Stimulated activated CD4-positive, alpha-beta T cell treated with anti-CD3 and anti-CD28 coated beads, Interleukin-4, amount 100 ng/mL, for 48 hours (primary cell): ENCODE measurements around the gene ANAPC10.

Experiments
- DNase-seq, 2 donors: peaks; one replicate each; pipeline ENCODE4 v3.0.0-alpha.2; 2020; ENCODE audit warnings: low read depth in 2 of 2

The ANAPC10 gene

GRCh38 chr4:145071560-145071959 is 26.4 kb downstream of the ANAPC10 start:
- no peak for DNase-seq

- no peak for DNase-seq
Measured at GRCh38 chr4:145069361-145069760, 28.6 kb downstream of the ANAPC10 start.

GRCh38 chr4:145066063-145066501 is 31.9 kb downstream of the ANAPC10 start:
- DNase-seq, result no peak

GRCh38 chr4:145061318-145061920 is 36.6 kb downstream of the ANAPC10 start:
- no peak for DNase-seq

- DNase-seq, result no peak
Measured at GRCh38 chr4:145058256-145058655, 39.7 kb downstream of the ANAPC10 start.

- no peak for DNase-seq
Measured at GRCh38 chr4:145056325-145057130, 41.5 kb downstream of the ANAPC10 start.

GRCh38 chr4:145055533-145056257 is 42.3 kb downstream of the ANAPC10 start:
- no peak for DNase-seq

GRCh38 chr4:145049241-145049640 is 48.8 kb downstream of the ANAPC10 start:
- DNase-seq, result no peak

- DNase-seq, result no peak
Measured at GRCh38 chr4:145048817-145049216, 49.2 kb downstream of the ANAPC10 start.

- DNase-seq, result no peak
Measured at GRCh38 chr4:145047151-145047550, 50.8 kb downstream of the ANAPC10 start.

- DNase-seq, result no peak
Measured at GRCh38 chr4:145045180-145045579, 52.8 kb downstream of the ANAPC10 start.

GRCh38 chr4:145044341-145044740 is 53.7 kb downstream of the ANAPC10 start:
- no peak for DNase-seq

GRCh38 chr4:145043306-145043705 is 54.7 kb downstream of the ANAPC10 start:
- no peak for DNase-seq

GRCh38 chr4:145042601-145043285 is 55.3 kb downstream of the ANAPC10 start:
- no peak for DNase-seq

GRCh38 chr4:145041378-145041777 is 56.6 kb downstream of the ANAPC10 start:
- no peak for DNase-seq

- DNase-seq, result no peak
Measured at GRCh38 chr4:145035494-145036136, 62.4 kb downstream of the ANAPC10 start.

GRCh38 chr4:145034727-145035211 is 63.2 kb downstream of the ANAPC10 start:
- no peak for DNase-seq

GRCh38 chr4:145019346-145019745 is 78.7 kb downstream of the ANAPC10 start:
- DNase-seq, result no peak

GRCh38 chr4:145014365-145014764 is 83.6 kb downstream of the ANAPC10 start:
- no peak for DNase-seq

GRCh38 chr4:145012841-145013240 is 85.2 kb downstream of the ANAPC10 start:
- DNase-seq, result no peak

GRCh38 chr4:145011636-145012035 is 86.4 kb downstream of the ANAPC10 start:
- no peak for DNase-seq
